ENCODE results near the gene CFAP68.
"Not testable (repeated sequence)": the region's sequence is repeated elsewhere in the genome, so short reads cannot be mapped to it uniquely, and the experiment has no call there.

Gene CFAP68

GRCh38 chr11:111918390-111919256, 39.3 kb downstream of the CFAP68 start, which contains the start of gene C11orf52:
C11orf52 (plus strand) TSS chr11:111918913; CDS start chr11:111918973, 60 bp downstream.
- no peaks in the 10 kb centered on the region for H3K36me3 Mint-ChIP-seq (ENCODE audit: low read depth)
- H3K4me1 Mint-ChIP-seq (ENCODE audit: low read depth), result no peaks in the 10 kb centered on the region
- H3K4me3 Mint-ChIP-seq, result no peak within 1 kb of the TSS
- peaks cover 42% of the 10 kb centered on the region for H3K27me3 Mint-ChIP-seq (ENCODE audit: low read depth)
- no peaks in the 10 kb centered on the region for H3K9me3 Mint-ChIP-seq
- no peak within 1 kb of the TSS for H3K27ac Mint-ChIP-seq

GRCh38 chr11:111920908-111921307, 41.6 kb downstream of the CFAP68 start:
- H3K9me3 Mint-ChIP-seq, result no peaks in the 10 kb centered on the region
- peaks cover 3% of the 10 kb centered on the region for H3K4me1 Mint-ChIP-seq (ENCODE audit: low read depth)
- peaks cover 26% of the 10 kb centered on the region for H3K27me3 Mint-ChIP-seq (ENCODE audit: low read depth)
- no peak overlapping the region for H3K4me3 Mint-ChIP-seq
- H3K36me3 Mint-ChIP-seq (ENCODE audit: low read depth), result no peaks in the 10 kb centered on the region
- no peak overlapping the region for H3K27ac Mint-ChIP-seq

- no peaks in the 10 kb centered on the region for H3K36me3 Mint-ChIP-seq (ENCODE audit: low read depth)
- H3K4me3 Mint-ChIP-seq, result no peak overlapping the region
- H3K27ac Mint-ChIP-seq, result no peak overlapping the region
- peaks cover 19% of the 10 kb centered on the region for H3K27me3 Mint-ChIP-seq (ENCODE audit: low read depth)
- peaks cover 9% of the 10 kb centered on the region for H3K4me1 Mint-ChIP-seq (ENCODE audit: low read depth)
- no peaks in the 10 kb centered on the region for H3K9me3 Mint-ChIP-seq
Observed at GRCh38 chr11:111921541-111922230, 42.3 kb downstream of the CFAP68 start.

DNA sequence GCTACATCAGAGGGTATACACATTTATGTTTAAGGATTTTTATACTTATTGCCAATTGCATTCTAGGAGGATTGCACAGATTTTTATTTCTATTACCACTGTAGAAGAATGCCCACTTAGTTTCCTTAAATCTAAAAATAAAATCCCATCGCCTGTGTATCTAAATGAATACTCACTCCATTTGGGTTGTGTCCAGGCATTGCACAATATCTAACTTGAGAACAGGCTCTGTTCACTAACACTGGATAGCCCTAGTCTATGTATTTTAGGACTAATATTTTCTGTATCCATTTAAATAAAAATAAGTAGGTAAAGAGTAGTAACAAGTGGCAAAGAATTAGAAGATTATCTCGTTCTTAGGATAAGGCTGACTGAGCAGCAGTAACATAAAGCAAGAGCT, 43.5 kb downstream of the CFAP68 start:
- Mint-ChIP-seq H3K27ac (no peak overlapping the region), H3K9me3 (no peaks in the 10 kb centered on the region), H3K27me3 (ENCODE audit: low read depth) (peaks cover 15% of the 10 kb centered on the region), H3K4me3 (no peak overlapping the region), H3K4me1 (ENCODE audit: low read depth) (peaks cover 9% of the 10 kb centered on the region), H3K36me3 (ENCODE audit: low read depth) (no peaks in the 10 kb centered on the region)

DNA sequence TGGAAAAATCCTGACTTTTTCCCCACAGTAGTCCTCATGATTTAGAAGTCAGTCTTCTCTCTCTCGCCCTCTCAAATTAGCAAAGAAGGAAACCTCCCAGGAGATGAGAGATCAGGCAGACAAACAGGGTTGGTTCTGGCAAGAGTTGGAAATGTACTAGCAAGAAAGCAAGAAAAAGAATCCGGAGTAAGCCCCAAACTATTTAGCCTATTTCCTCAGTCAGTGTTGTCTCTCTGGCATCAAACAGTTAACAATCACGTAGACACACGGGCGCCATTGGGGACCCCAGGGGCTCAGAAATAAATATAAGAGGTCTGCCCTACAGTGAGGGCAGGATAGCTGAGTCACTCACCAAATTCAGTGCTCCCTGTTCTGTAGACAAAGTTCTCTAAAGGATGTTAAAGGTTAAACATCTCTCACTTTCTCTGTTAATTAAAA, 44.0 kb downstream of the CFAP68 start:
- Mint-ChIP-seq H3K9me3 (no peaks in the 10 kb centered on the region), H3K4me3 (no peak overlapping the region), H3K27me3 (ENCODE audit: low read depth) (peaks cover 15% of the 10 kb centered on the region), H3K4me1 (ENCODE audit: low read depth) (peaks cover 9% of the 10 kb centered on the region), H3K27ac (no peak overlapping the region), H3K36me3 (ENCODE audit: low read depth) (no peaks in the 10 kb centered on the region)

GRCh38 chr11:111923951-111924350, 44.6 kb downstream of the CFAP68 start:
- H3K36me3 Mint-ChIP-seq (ENCODE audit: low read depth), result no peaks in the 10 kb centered on the region
- peaks cover 15% of the 10 kb centered on the region for H3K27me3 Mint-ChIP-seq (ENCODE audit: low read depth)
- peaks cover 9% of the 10 kb centered on the region for H3K4me1 Mint-ChIP-seq (ENCODE audit: low read depth)
- H3K27ac Mint-ChIP-seq, result no peak overlapping the region
- H3K9me3 Mint-ChIP-seq, result no peaks in the 10 kb centered on the region
- no peak overlapping the region for H3K4me3 Mint-ChIP-seq

DNA sequence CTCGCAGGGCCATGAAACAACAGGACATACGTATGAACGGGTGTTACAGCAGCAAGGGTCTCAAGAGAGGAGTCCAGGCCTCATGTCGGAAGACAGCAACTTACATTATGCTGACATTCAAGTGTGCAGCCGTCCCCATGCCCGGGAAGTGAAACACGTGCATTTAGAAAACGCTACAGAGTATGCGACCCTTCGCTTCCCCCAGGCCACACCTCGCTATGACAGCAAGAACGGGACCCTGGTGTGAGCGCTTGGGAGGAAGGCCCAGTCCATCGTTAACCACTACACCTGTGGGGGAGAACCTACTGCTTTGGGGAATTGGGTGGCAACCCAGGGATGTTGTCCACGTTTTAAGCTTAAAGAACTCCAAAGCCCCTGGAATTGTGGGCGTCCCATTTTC, 46.6 kb downstream of the CFAP68 start:
- Mint-ChIP-seq H3K27me3 (ENCODE audit: low read depth) (peaks cover 12% of the 10 kb centered on the region), H3K36me3 (ENCODE audit: low read depth) (no peaks in the 10 kb centered on the region), H3K27ac (peak overlapping the region; percentile 63), H3K9me3 (no peaks in the 10 kb centered on the region), H3K4me1 (ENCODE audit: low read depth) (peaks cover 9% of the 10 kb centered on the region), H3K4me3 (peak overlapping the region; percentile 83)

DNA sequence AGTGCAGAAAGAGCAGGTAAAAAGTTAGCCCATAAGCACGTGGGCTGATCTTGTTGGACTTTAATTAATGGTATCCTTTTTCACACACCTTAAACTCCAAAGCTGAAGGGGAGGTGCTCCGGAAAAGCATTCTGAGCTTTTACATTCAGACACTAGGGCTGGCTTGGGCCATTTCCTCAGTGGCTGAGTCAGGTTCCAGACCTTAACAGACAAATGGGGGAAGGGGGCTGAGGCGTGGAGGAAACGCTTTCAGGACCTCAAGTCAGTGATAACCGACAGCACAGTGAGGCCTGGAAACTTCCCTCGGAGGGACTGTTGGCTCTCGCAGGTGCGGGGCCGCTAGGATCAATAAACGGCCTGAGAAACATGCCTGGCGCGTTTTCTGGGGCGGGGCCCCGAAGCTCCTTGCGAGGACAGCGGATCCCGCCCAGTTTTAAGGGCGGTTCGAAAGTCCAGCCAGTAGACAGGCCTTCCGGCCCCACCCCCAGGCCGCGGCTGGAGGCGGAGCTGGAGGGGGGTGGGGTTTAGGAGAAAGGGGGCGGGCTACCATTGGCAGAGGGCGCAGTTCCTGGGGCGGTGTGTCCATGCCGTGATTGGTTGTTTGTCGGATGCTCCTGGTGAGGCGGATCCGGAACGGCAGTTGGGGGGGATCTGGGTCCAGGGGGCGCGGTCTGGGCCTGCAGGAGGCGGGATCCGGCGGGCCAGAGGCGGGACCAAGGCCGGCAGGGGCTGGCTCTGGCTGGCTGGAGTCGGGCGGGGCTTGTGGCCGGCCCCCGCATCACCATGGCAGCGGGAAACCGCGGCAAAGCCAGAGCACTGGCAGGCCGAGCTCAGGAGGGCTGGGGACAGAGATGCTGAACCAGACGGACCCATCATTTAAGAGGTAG, 47.4 kb downstream of the CFAP68 start:
- Mint-ChIP-seq H3K36me3 (ENCODE audit: low read depth) (no peaks in the 10 kb centered on the region), H3K4me3 (peak overlapping the region; percentile 83), H3K4me1 (ENCODE audit: low read depth) (peaks cover 9% of the 10 kb centered on the region), H3K27me3 (ENCODE audit: low read depth) (peaks cover 6% of the 10 kb centered on the region), H3K27ac (peak overlapping the region; percentile 82), H3K9me3 (no peaks in the 10 kb centered on the region)

GRCh38 chr11:111930472-111930871, 51.1 kb downstream of the CFAP68 start:
- Mint-ChIP-seq H3K27ac (no peak overlapping the region), H3K27me3 (ENCODE audit: low read depth) (no peaks in the 10 kb centered on the region), H3K9me3 (no peaks in the 10 kb centered on the region), H3K4me1 (ENCODE audit: low read depth) (peaks cover 19% of the 10 kb centered on the region), H3K36me3 (ENCODE audit: low read depth) (no peaks in the 10 kb centered on the region), H3K4me3 (no peak overlapping the region)

DNA sequence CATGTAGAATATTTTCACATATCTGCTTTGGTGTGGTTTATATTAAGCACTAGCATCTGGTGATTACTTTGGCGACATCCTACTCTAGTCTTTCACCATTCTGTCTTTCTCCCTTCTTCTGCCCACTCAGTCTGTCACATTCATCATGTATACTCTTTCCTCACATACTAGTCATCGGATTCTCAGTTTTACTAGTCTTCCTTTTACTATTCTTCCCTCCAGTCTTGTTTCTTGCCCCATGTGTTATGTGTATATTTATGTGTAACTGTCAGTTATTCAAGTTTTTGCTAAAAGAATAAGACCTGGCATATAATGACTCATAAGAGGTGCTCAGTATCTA, 53.2 kb downstream of the CFAP68 start:
- Mint-ChIP-seq H3K27ac (peak overlapping the region; percentile 4), H3K9me3 (no peaks in the 10 kb centered on the region), H3K4me3 (peak overlapping the region; percentile 2), H3K27me3 (ENCODE audit: low read depth) (no peaks in the 10 kb centered on the region), H3K36me3 (ENCODE audit: low read depth) (no peaks in the 10 kb centered on the region), H3K4me1 (ENCODE audit: low read depth) (peaks cover 23% of the 10 kb centered on the region)

GRCh38 chr11:111933176-111933575, 53.8 kb downstream of the CFAP68 start:
- H3K4me3 Mint-ChIP-seq; H3K27ac Mint-ChIP-seq; H3K27me3 Mint-ChIP-seq (ENCODE audit: low read depth); H3K36me3 Mint-ChIP-seq (ENCODE audit: low read depth); H3K9me3 Mint-ChIP-seq: not testable (repeated sequence)
- H3K4me1 Mint-ChIP-seq (ENCODE audit: low read depth), result peaks cover 29% of the 10 kb centered on the region

- Mint-ChIP-seq H3K4me1 (ENCODE audit: low read depth) (peaks cover 36% of the 10 kb centered on the region), H3K27me3 (ENCODE audit: low read depth) (no peaks in the 10 kb centered on the region), H3K27ac (no peak overlapping the region), H3K4me3 (no peak overlapping the region), H3K36me3 (ENCODE audit: low read depth) (no peaks in the 10 kb centered on the region), H3K9me3 (no peaks in the 10 kb centered on the region)
Observed at GRCh38 chr11:111933872-111934271, 54.5 kb downstream of the CFAP68 start.

GRCh38 chr11:111934306-111934705, 55.0 kb downstream of the CFAP68 start:
- Mint-ChIP-seq H3K27me3 (ENCODE audit: low read depth) (no peaks in the 10 kb centered on the region), H3K9me3 (no peaks in the 10 kb centered on the region), H3K36me3 (ENCODE audit: low read depth) (no peaks in the 10 kb centered on the region), H3K4me3 (no peak overlapping the region), H3K4me1 (ENCODE audit: low read depth) (peaks cover 38% of the 10 kb centered on the region), H3K27ac (no peak overlapping the region)
